Neutrophil (primary cell): Measurements from ENCODE around the gene ERN1.

ENCODE experiments used
- H3K27ac ChIP-seq: fragments of 200-600 bp; sonication (generic); 2 replicates; pipeline ENCODE4 v1.5.1; 2016; ENCODE audit warnings: mild to moderate bottlenecking, moderate library complexity
- H3K27me3 ChIP-seq: fragments of 200-600 bp; sonication (generic); 2 replicates; pipeline ENCODE4 v1.6.0; 2016; ENCODE audit warnings: mild to moderate bottlenecking
- H3K36me3 ChIP-seq: fragments of 200-600 bp; sonication (generic); 2 replicates; pipeline ENCODE4 v1.5.1; 2017
- H3K4me1 ChIP-seq, 2 experiments: fragments of 200-600 bp in 1 of 2; sonication (generic) in 1 of 2; 1 replicate in 1 of 2; 2 replicates in 1 of 2; pipeline versions ENCODE4 v1.5.1 to v1.6.1; 2013 to 2016; ENCODE audit warnings: low read depth in 1 of 2, low read length in 1 of 2, mild to moderate bottlenecking in 1 of 2, moderate library complexity in 1 of 2; ENCODE audit not compliant: control insufficient read depth in 1 of 2, insufficient read depth in 1 of 2
- H3K4me3 ChIP-seq, 2 experiments: fragments of 200-600 bp in 1 of 2; sonication (generic) in 1 of 2; 1 replicate in 1 of 2; 2 replicates in 1 of 2; pipeline ENCODE4 v1.5.1; 2013 to 2016; ENCODE audit warnings: low read depth in 1 of 2, low read length in 1 of 2, mild to moderate bottlenecking in 1 of 2, moderate library complexity in 1 of 2
- H3K9me3 ChIP-seq: fragments of 200-600 bp; sonication (generic); 2 replicates; pipeline ENCODE4 v1.5.1; 2016
- CTCF ChIP-seq: fragments of 200-600 bp; sonication (generic); IDR thresholded peaks from 2 replicates; pipeline ENCODE4 v1.5.1; 2016; ENCODE audit warnings: antibody characterized with exemption

ERN1 gene

GRCh38 chr17:64110379-64111152 is 19.4 kb downstream of the ERN1 start:
- Histone ChIP-seq H3K9me3 (no peaks in the 10 kb centered on the region), H3K36me3 (no peaks in the 10 kb centered on the region), H3K27ac (peak overlapping the region; percentile 44), H3K4me1 (peaks cover 16 to 48% of the 10 kb centered on the region in 2 experiments), H3K27me3 (no peaks in the 10 kb centered on the region), H3K4me3 (no peak overlapping the region)
- no peak for TF ChIP-seq CTCF

- Histone ChIP-seq H3K9me3 (no peaks in the 10 kb centered on the region), H3K36me3 (no peaks in the 10 kb centered on the region), H3K4me1 (peaks cover 8 to 39% of the 10 kb centered on the region in 2 experiments), H3K4me3 (no peak overlapping the region), H3K27ac (peak overlapping the region; percentile 26), H3K27me3 (no peaks in the 10 kb centered on the region)
- no peak for TF ChIP-seq CTCF
Observed at GRCh38 chr17:64109400-64109799, 20.5 kb downstream of the ERN1 start.

GRCh38 chr17:64107500-64108236 is 22.3 kb downstream of the ERN1 start:
- no peaks in the 10 kb centered on the region for H3K27me3 ChIP-seq
- H3K36me3 ChIP-seq, result no peaks in the 10 kb centered on the region
- H3K27ac ChIP-seq, result peak overlapping the region; percentile 47
- no peak overlapping the region for H3K4me3 ChIP-seq
- TF ChIP-seq CTCF, result no peak
- H3K4me1 ChIP-seq, result peaks cover 16 to 53% of the 10 kb centered on the region in 2 experiments
- no peaks in the 10 kb centered on the region for H3K9me3 ChIP-seq

- H3K36me3 ChIP-seq, result no peaks in the 10 kb centered on the region
- no peak overlapping the region for H3K4me3 ChIP-seq
- H3K9me3 ChIP-seq, result no peaks in the 10 kb centered on the region
- peak overlapping the region; percentile 29 for H3K27ac ChIP-seq
- H3K27me3 ChIP-seq, result no peaks in the 10 kb centered on the region
- no peak for TF ChIP-seq CTCF
- peaks cover 9 to 46% of the 10 kb centered on the region in 2 experiments for H3K4me1 ChIP-seq
Observed at GRCh38 chr17:64106918-64107317, 23.0 kb downstream of the ERN1 start.

GRCh38 chr17:64103391-64104364 is 26.3 kb downstream of the ERN1 start:
- Histone ChIP-seq H3K27me3 (no peaks in the 10 kb centered on the region), H3K4me1 (peaks cover 9 to 32% of the 10 kb centered on the region in 2 experiments), H3K36me3 (no peaks in the 10 kb centered on the region), H3K27ac (peak overlapping the region; percentile 49), H3K4me3 (no peak overlapping the region), H3K9me3 (no peaks in the 10 kb centered on the region)
- TF ChIP-seq CTCF, result no peak
